Cardiac ventricle fibroblast (primary cell): ENCODE data around the gene DIRAS2. TPM values are rescaled to one million over a fixed set of nuclear protein-coding genes. Genes with fewer than 3 reads are reported as not detected.

Source experiments
- total RNA-seq: library from RNA; depleted of rRNA; stranded (reverse); fragments of >200 nt; gene quantifications from 2 replicates; pipeline ENCODE4 v1.2.3, GENCODE V29; 2015

Gene DIRAS2, protein sequence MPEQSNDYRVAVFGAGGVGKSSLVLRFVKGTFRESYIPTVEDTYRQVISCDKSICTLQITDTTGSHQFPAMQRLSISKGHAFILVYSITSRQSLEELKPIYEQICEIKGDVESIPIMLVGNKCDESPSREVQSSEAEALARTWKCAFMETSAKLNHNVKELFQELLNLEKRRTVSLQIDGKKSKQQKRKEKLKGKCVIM
- 1.1 and 1.9 TPM in 2 replicates for total RNA-seq

DNA sequence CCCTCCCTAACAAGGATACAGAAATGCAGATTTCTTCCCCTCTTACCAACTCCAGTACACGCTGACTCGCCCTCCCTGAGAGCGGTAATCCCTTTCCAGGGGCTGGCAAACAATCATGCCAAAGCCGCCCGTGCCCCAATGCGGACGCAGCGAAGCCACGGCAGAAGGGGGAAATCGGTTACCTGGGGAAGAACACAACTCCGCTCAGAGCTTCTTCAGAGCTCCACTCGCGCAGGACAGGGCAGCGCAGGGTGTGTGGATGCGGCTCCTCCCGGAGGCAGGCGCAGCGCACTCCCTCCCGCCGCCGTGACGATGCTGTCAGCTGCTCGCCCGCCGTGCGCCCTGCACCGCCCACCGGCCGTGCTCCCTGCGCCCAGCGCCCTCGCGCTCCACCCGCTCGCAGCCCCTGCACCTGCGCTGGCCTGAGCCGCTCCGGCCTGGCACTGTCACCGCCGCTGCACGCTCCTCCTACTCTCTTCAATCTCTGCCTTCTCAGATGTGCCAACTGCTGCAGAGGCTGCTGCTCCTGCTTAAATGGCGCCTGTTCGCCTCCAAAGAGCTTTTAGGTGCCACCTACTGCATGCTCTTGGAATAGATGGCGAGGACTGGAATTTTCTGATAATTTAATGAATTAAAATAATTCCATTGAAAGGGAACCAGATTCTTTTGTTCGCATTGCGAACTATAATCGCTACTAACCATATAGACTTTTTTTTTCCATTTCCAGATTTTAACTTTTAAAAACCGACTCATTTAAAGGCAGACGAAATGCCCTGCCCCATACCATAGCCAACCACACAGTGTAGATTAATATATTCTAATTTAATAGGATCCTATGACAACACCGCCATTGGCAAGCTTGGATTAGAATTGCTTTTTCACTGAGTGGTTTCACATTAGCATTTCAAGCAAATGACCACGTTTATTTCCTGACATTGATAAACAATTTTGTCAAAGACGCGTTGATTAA, at the start of gene DIRAS2:
TSS of gene DIRAS2 (minus strand) at position 255 of the 970 bp plus-strand sequence. CDS start 28,997 bp downstream, outside the sequence.

Other genes starting within 250 kb of the DIRAS2 start
- not detected in 2 replicates for gene SYK, start 159.0 kb upstream of the DIRAS2 start, total RNA-seq